GM12878 (cell line): ENCODE data around the gene KRTAP4-7. TPM values are rescaled to one million over a fixed set of nuclear protein-coding genes. Genes with fewer than 3 reads are reported as not detected.

Source experiments
- ATAC-seq: fragments of 200-7000 bp; cut with Tn5 transposase; 3 replicates; pipeline ENCODE4 v1.9.1; 2020; ENCODE audit warnings: mild to moderate bottlenecking, moderate library complexity
- BruUV-seq: library from RNA; stranded (reverse); fragments of 400-500 nt; replicated peaks from 2 replicates; lab custom pipeline; 2021; lab: Mats Ljungman, UMichigan
- CTCF ChIA-PET: fragments of 300-600 bp; sonication (Branson Sonifier 250); formaldehyde crosslinking; extraction: SDS; loops from one replicate; lab custom pipeline; 2021; ENCODE audit warnings: inconsistent platforms; lab: Yijun Ruan, JAX
- POLR2A ChIA-PET: fragments of 350-600 bp; formaldehyde crosslinking; extraction: SDS; loops from one replicate; lab custom pipeline; 2021; ENCODE audit warnings: inconsistent platforms; lab: Charles Lee
- RAD21 ChIA-PET: fragments of 300-600 bp; sonication (Branson Sonifier 250); formaldehyde crosslinking; loops from one replicate; lab custom pipeline; 2023; ENCODE audit warnings: antibody characterized with exemption; ENCODE audit not compliant: unreplicated experiment; lab: Charles Lee
- SMC1A ChIA-PET: fragments of 300-600 bp; sonication (Branson Sonifier 250); formaldehyde crosslinking; loops from one replicate; lab custom pipeline; 2023; ENCODE audit not compliant: unreplicated experiment, uncharacterized antibody; lab: Charles Lee
- DNase-seq: peaks from one replicate; pipeline ENCODE4 v3.0.0-alpha.2; 2011; ENCODE audit warnings: low read depth, low spot score
- FAIRE-seq: peaks from 3 replicates; lab custom pipeline; 2011; peaks lifted over from hg19 to GRCh38; lab: Jason Lieb, UNC
- H2AFZ ChIP-seq: 2 replicates; pipeline ENCODE4 v1.6.0; 2011; ENCODE audit warnings: low read depth, low read length, control low read depth; ENCODE audit not compliant: control insufficient read depth
- H3K27ac ChIP-seq: 2 replicates; pipeline ENCODE4 v1.5.1; 2011; ENCODE audit warnings: control low read depth; ENCODE audit not compliant: control insufficient read depth, insufficient read depth
- H3K27me3 ChIP-seq, 2 experiments: replicated peaks in 1 of 2; 2 replicates each; pipeline versions ENCODE4 v1.6.0 to v1.6.1; 2011; ENCODE audit warnings: low read length in 1 of 2; ENCODE audit not compliant: control insufficient read depth in 2 of 2, insufficient read depth in 2 of 2
- H3K36me3 ChIP-seq, 2 experiments: 2 replicates each; pipeline ENCODE4 v1.5.1; 2011; ENCODE audit warnings: low read length in 1 of 2; ENCODE audit not compliant: control insufficient read depth in 2 of 2, insufficient read depth in 2 of 2
- H3K4me1 ChIP-seq: 2 replicates; pipeline ENCODE4 v1.6.1; 2011; ENCODE audit warnings: mild to moderate bottlenecking, low read length, moderate library complexity, mixed read lengths; ENCODE audit not compliant: control insufficient read depth, insufficient read depth
- H3K4me2 ChIP-seq: 2 replicates; pipeline ENCODE4 v1.6.0; 2011; ENCODE audit warnings: control low read depth; ENCODE audit not compliant: control insufficient read depth, insufficient read depth
- H3K4me3 ChIP-seq: fragments of 200-600 bp; sonication (generic); 2 replicates; pipeline ENCODE4 v1.5.1; 2016
- H3K79me2 ChIP-seq: 2 replicates; pipeline ENCODE4 v1.6.0; 2011; ENCODE audit warnings: low read length; ENCODE audit not compliant: control insufficient read depth, insufficient read depth
- H3K9ac ChIP-seq: 2 replicates; pipeline ENCODE4 v1.8.0; 2011; ENCODE audit warnings: low read length, control low read depth, mixed read lengths; ENCODE audit not compliant: control insufficient read depth, insufficient read depth
- H3K9me3 ChIP-seq: replicated peaks from 3 replicates; pipeline ENCODE4 v1.5.1; 2011; ENCODE audit warnings: mild to moderate bottlenecking, low read length; ENCODE audit not compliant: control insufficient read depth, insufficient read depth
- H4K20me1 ChIP-seq: 2 replicates; pipeline ENCODE4 v1.6.0; 2011; ENCODE audit not compliant: control insufficient read depth, insufficient read depth
- BHLHE40 ChIP-seq, 2 experiments: fragments of 450-650 bp in 1 of 2; IDR thresholded peaks; 2 replicates each; pipeline ENCODE4 v1.6.1; 2011 to 2017; ENCODE audit warnings: low read depth in 2 of 2, borderline replicate concordance in 1 of 2, improper control_type of control experiment in 1 of 2, low read length in 1 of 2, mild to moderate bottlenecking in 1 of 2
- CBFB ChIP-seq: IDR thresholded peaks from 2 replicates; pipeline ENCODE4 v1.6.1; 2016; ENCODE audit warnings: antibody characterized with exemption, low read depth
- CHD2 ChIP-seq: IDR thresholded peaks from 2 replicates; pipeline ENCODE4 v1.6.1; 2011; ENCODE audit warnings: low read depth, low read length, improper control_type of control experiment, borderline replicate concordance
- CHD4 ChIP-seq: fragments of 200-600 bp; sonication (generic); IDR thresholded peaks from 2 replicates; pipeline ENCODE4 v1.6.1; 2016; ENCODE audit warnings: mild to moderate bottlenecking
- CREM ChIP-seq: IDR thresholded peaks from 2 replicates; pipeline ENCODE4 v1.6.1; 2014; ENCODE audit warnings: antibody characterized with exemption, low read depth
- HDGF ChIP-seq: fragments of 450-650 bp; IDR thresholded peaks from 2 replicates; pipeline ENCODE4 v1.6.1; 2016; ENCODE audit warnings: antibody characterized with exemption
- IKZF1 ChIP-seq: fragments of 450-650 bp; conservative IDR thresholded peaks from 2 replicates; pipeline ENCODE4 v1.6.1; 2017; ENCODE audit warnings: antibody characterized with exemption, mild to moderate bottlenecking
- IKZF2 ChIP-seq, 2 experiments: fragments of 450-650 bp; IDR thresholded peaks; 2 replicates each; pipeline ENCODE4 v1.6.1; 2017; ENCODE audit warnings: mild to moderate bottlenecking in 2 of 2, moderate library complexity in 2 of 2
- LARP7 ChIP-seq: fragments of 450-650 bp; IDR thresholded peaks from 2 replicates; pipeline ENCODE4 v1.6.1; 2017; ENCODE audit warnings: mild to moderate bottlenecking
- NFXL1 ChIP-seq: fragments of 450-650 bp; IDR thresholded peaks from 2 replicates; pipeline ENCODE4 v1.6.1; 2017; ENCODE audit warnings: antibody characterized with exemption, mild to moderate bottlenecking, borderline replicate concordance
- POLR2AphosphoS2 ChIP-seq: IDR thresholded peaks from 2 replicates; pipeline ENCODE4 v1.6.1; 2011; ENCODE audit warnings: low read depth, mild to moderate bottlenecking, low read length, improper control_type of control experiment, moderate library complexity
- SPI1 ChIP-seq: IDR thresholded peaks from 2 replicates; pipeline ENCODE4 v1.6.1; 2011; ENCODE audit warnings: low read depth, mild to moderate bottlenecking, low read length, moderate library complexity, borderline replicate concordance; ENCODE audit not compliant: insufficient read depth
- TCF7 ChIP-seq: IDR thresholded peaks from 2 replicates; pipeline ENCODE4 v1.6.1; 2014; ENCODE audit warnings: antibody characterized with exemption, borderline replicate concordance
- ZNF24 ChIP-seq: fragments of 450-650 bp; IDR thresholded peaks from 2 replicates; pipeline ENCODE4 v1.6.1; 2017; ENCODE audit warnings: antibody characterized with exemption, mild to moderate bottlenecking
- WGBS: methylation state at CpG from one replicate; pipeline ENCODE4 v1.1.6; 2016; ENCODE audit warnings: low lambda C conversion rate; ENCODE audit not compliant: insufficient replicate concordance, insufficient coverage; ENCODE audit errors: missing lambda C conversion rate; 5-methylcytosine and 5-hydroxymethylcytosine counted together
- in situ Hi-C: fragments of 300-500 bp; cut with MboI; formaldehyde crosslinking; loops from 9 replicates; pipeline ENCODE4 v1.14.3; 2018; ENCODE audit warnings: mixed read lengths
- intact Hi-C: fragments of 100-400 bp; cut with micrococcal nuclease; formaldehyde crosslinking; loops from one replicate; pipeline ENCODE4 v1.14.2; 2022; ENCODE audit not compliant: unreplicated experiment
- polyA plus RNA-seq, 11 experiments: library from polyadenylated mRNA; depleted of rRNA in 4 of 11; unstranded in 6 of 11; stranded (reverse) in 5 of 11; fragments of >200 nt; fragmentation: Nextera tagmentation in 4 of 11; fragmentation: Illumina TruSeq in 1 of 11; extraction: Ambion mirVana in 4 of 11; extraction: Trizol in 1 of 11; gene quantifications; 1 replicate in 1 of 11; 2 replicates in 10 of 11; pipeline versions ENCODE4 v1.2.1 to v1.2.3, GENCODE V29; 2011 to 2016; ENCODE audit warnings: inconsistent platforms in 2 of 11, missing spikeins in 2 of 11, low read depth in 1 of 11
- total RNA-seq, 4 experiments: library from RNA; depleted of rRNA in 3 of 4; stranded (reverse); fragments of >200 nt in 3 of 4; fragmentation: Illumina TruSeq in 1 of 4; extraction: Trizol in 1 of 4; gene quantifications; 2 replicates each; pipeline versions ENCODE4 v1.2.1 to v1.2.3, GENCODE V29; 2013 to 2021
- TF ChIP-seq, protein P1 (sequence below): fragments of 450-650 bp; IDR thresholded peaks from 2 replicates; pipeline ENCODE4 v1.6.1; 2017; ENCODE audit warnings: mild to moderate bottlenecking
- TF ChIP-seq, protein P2 (sequence below): IDR thresholded peaks from 2 replicates; pipeline ENCODE4 v1.6.1; 2011; ENCODE audit warnings: low read depth, mild to moderate bottlenecking, low read length, moderate library complexity, borderline replicate concordance; ENCODE audit errors: extremely low read depth

Gene KRTAP4-7
- total and polyA plus RNA-seq, 10 of the 15 experiments (the other 5 are each of a cell fraction or from before 2014, with no cell fraction given) = not detected

DNA sequence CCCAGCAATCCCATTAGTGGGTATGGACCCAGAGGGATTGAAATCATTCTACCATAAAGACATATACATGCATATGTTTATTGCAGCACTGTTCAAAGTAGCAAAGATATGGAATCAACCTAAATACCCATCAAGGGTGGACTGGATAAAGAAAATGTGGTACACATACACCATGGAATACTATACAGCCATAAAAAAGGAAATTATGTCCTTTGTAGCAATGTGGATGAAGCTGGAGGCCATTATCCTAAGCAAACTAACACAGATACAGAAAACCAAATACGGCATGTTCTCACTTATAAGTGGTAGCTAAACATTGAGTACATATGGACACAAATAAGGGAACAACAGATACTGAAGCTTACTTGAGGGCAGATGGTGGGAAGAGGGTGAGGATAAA, 26.4 kb upstream of the KRTAP4-7 start:
- ChIA-PET POLR2A (no interaction called here), CTCF (no interaction called here), RAD21 (no interaction called here), SMC1A (no interaction called here)
- Histone ChIP-seq H3K4me3 (no peak overlapping the region), H3K4me2 (no peak overlapping the region), H2AFZ (no peak overlapping the region), H4K20me1 (no peaks in the 10 kb centered on the region), H3K9me3 (no peaks in the 10 kb centered on the region), H3K9ac (no peak overlapping the region), H3K36me3 (no peaks in the 10 kb centered on the region), H3K27ac (no peak overlapping the region), H3K27me3 (no peaks in the 10 kb centered on the region), H3K79me2 (no peaks in the 10 kb centered on the region), H3K4me1 (no peaks in the 10 kb centered on the region)
- no peak for TF ChIP-seq LARP7
- no peak for TF ChIP-seq CBFB
- TF ChIP-seq TCF7 = no peak
- TF ChIP-seq CHD4 = no peak
- TF ChIP-seq NFXL1 = no peak
- TF ChIP-seq, protein P1, sequence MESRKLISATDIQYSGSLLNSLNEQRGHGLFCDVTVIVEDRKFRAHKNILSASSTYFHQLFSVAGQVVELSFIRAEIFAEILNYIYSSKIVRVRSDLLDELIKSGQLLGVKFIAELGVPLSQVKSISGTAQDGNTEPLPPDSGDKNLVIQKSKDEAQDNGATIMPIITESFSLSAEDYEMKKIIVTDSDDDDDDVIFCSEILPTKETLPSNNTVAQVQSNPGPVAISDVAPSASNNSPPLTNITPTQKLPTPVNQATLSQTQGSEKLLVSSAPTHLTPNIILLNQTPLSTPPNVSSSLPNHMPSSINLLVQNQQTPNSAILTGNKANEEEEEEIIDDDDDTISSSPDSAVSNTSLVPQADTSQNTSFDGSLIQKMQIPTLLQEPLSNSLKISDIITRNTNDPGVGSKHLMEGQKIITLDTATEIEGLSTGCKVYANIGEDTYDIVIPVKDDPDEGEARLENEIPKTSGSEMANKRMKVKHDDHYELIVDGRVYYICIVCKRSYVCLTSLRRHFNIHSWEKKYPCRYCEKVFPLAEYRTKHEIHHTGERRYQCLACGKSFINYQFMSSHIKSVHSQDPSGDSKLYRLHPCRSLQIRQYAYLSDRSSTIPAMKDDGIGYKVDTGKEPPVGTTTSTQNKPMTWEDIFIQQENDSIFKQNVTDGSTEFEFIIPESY = no peak
- no peak for TF ChIP-seq HDGF
- no peak for TF ChIP-seq BHLHE40 (IDR thresholded peaks at IDR 0.05; ENCODE audit: borderline replicate concordance in 1 of 2, low read depth in 2 of 2, low read length in 1 of 2)
- no peak for TF ChIP-seq POLR2AphosphoS2
- TF ChIP-seq IKZF2 (IDR thresholded peaks at IDR 0.05) = no peak
- TF ChIP-seq, protein P2, sequence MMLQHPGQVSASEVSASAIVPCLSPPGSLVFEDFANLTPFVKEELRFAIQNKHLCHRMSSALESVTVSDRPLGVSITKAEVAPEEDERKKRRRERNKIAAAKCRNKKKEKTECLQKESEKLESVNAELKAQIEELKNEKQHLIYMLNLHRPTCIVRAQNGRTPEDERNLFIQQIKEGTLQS = no peak
- TF ChIP-seq CHD2 = no peak
- TF ChIP-seq CREM = no peak
- TF ChIP-seq SPI1 = no peak
- no peak for TF ChIP-seq IKZF1
- no peak for TF ChIP-seq ZNF24
- BruUV-seq = no TSS peak
- ATAC-seq (no peak), FAIRE-seq (no peak), DNase-seq (no peak)
- intact Hi-C loops (no loop called here), in situ Hi-C loops (no loop called here)
- WGBS = 43% methylated on average over 1 of the region's 1 CpG
